IMR-90 (cell line): Measurements from ENCODE around the gene GREB1L. TPM values are rescaled to one million over a fixed set of nuclear protein-coding genes. Genes with fewer than 3 reads are reported as not detected.

Experiments used
- ATAC-seq: fragments of 200-7000 bp; cut with Tn5 transposase; 2 replicates; pipeline ENCODE4 v1.9.1; 2020; ENCODE audit warnings: low read depth, mild to moderate bottlenecking, moderate library complexity
- BruUV-seq: library from RNA; stranded (reverse); fragments of 400-500 nt; replicated peaks from 2 replicates; lab custom pipeline; 2021; lab: Mats Ljungman, UMichigan
- CTCF ChIA-PET: fragments of 300-600 bp; formaldehyde crosslinking; extraction: SDS; loops from one replicate; lab custom pipeline; 2021; ENCODE audit warnings: antibody characterized with exemption; lab: Yijun Ruan, JAX
- POLR2A ChIA-PET: fragments of 300-600 bp; sonication (Branson Sonifier 250); formaldehyde crosslinking; loops from one replicate; lab custom pipeline; 2022; ENCODE audit warnings: antibody characterized with exemption; ENCODE audit not compliant: unreplicated experiment; lab: Charles Lee
- DNase-seq: peaks from one replicate; pipeline ENCODE4 v3.0.0; 2013
- H2AFZ ChIP-seq: replicated peaks from 2 replicates; pipeline ENCODE3; 2013; ENCODE audit warnings: low read length, mild to moderate bottlenecking; ENCODE audit not compliant: poor library complexity
- H2AK5ac ChIP-seq: 2 replicates; pipeline ENCODE4 v1.6.1; 2013; ENCODE audit warnings: low read depth, low read length, inconsistent platforms
- H2AK9ac ChIP-seq: replicated peaks from 2 replicates; pipeline ENCODE3; 2013; ENCODE audit warnings: mild to moderate bottlenecking, low read depth, low read length, moderate library complexity; ENCODE audit not compliant: poor library complexity
- H2BK120ac ChIP-seq: 2 replicates; pipeline ENCODE4 v1.6.1; 2013; ENCODE audit warnings: low read depth, low read length, inconsistent platforms
- H2BK15ac ChIP-seq: 3 replicates; pipeline ENCODE4 v1.6.1; 2013; ENCODE audit warnings: low read depth, low read length, inconsistent platforms
- H2BK20ac ChIP-seq: 2 replicates; pipeline ENCODE4 v1.6.1; 2013; ENCODE audit warnings: low read depth, mild to moderate bottlenecking, inconsistent platforms, low read length, moderate library complexity
- H2BK5ac ChIP-seq: 2 replicates; pipeline ENCODE4 v1.6.1; 2013; ENCODE audit warnings: mild to moderate bottlenecking, low read depth, low read length, inconsistent platforms; ENCODE audit not compliant: poor library complexity, severe bottlenecking
- H3K14ac ChIP-seq: replicated peaks from 2 replicates; pipeline ENCODE4 v1.6.1; 2013; ENCODE audit warnings: low read depth, low read length, inconsistent platforms
- H3K18ac ChIP-seq: 2 replicates; pipeline ENCODE4 v1.6.1; 2013; ENCODE audit warnings: low read depth, low read length, control low read depth
- H3K23ac ChIP-seq: 2 replicates; pipeline ENCODE4 v1.6.1; 2013; ENCODE audit warnings: low read depth, low read length, inconsistent platforms
- H3K27ac ChIP-seq: 2 replicates; pipeline ENCODE4 v1.5.1; 2013; ENCODE audit warnings: mild to moderate bottlenecking, control low read depth, low read length; ENCODE audit not compliant: insufficient read depth
- H3K27me3 ChIP-seq: 2 replicates; pipeline ENCODE4 v1.6.1; 2013; ENCODE audit warnings: low read length; ENCODE audit not compliant: control insufficient read depth, insufficient read depth
- H3K36me3 ChIP-seq: 2 replicates; pipeline ENCODE4 v1.6.1; 2013; ENCODE audit warnings: low read length, mixed read lengths; ENCODE audit not compliant: control insufficient read depth, insufficient read depth
- H3K4ac ChIP-seq: 2 replicates; pipeline ENCODE4 v1.6.1; 2013; ENCODE audit warnings: low read depth, low read length, inconsistent platforms
- H3K4me1 ChIP-seq: 2 replicates; pipeline ENCODE4 v1.6.1; 2013; ENCODE audit warnings: low read length, mixed read lengths; ENCODE audit not compliant: control insufficient read depth, insufficient read depth
- H3K4me2 ChIP-seq: 2 replicates; pipeline ENCODE4 v1.6.1; 2013; ENCODE audit warnings: low read depth, mild to moderate bottlenecking, control low read depth, low read length, moderate library complexity
- H3K4me3 ChIP-seq: 2 replicates; pipeline ENCODE4 v1.5.1; 2013; ENCODE audit warnings: low read depth, mild to moderate bottlenecking, control low read depth, low read length, moderate library complexity; ENCODE audit not compliant: insufficient read depth
- H3K56ac ChIP-seq: 2 replicates; pipeline ENCODE4 v1.6.1; 2013; ENCODE audit warnings: low read length, inconsistent platforms; ENCODE audit not compliant: insufficient read depth; ENCODE audit errors: extremely low read depth
- H3K79me1 ChIP-seq, 2 experiments: 2 replicates each; pipeline ENCODE4 v1.6.1; 2013; ENCODE audit warnings: low read length in 2 of 2, inconsistent platforms in 1 of 2, low read depth in 1 of 2
- H3K9ac ChIP-seq: 2 replicates; pipeline ENCODE4 v1.6.1; 2013; ENCODE audit warnings: low read depth, low read length, control low read depth
- H3K9me1 ChIP-seq: 2 replicates; pipeline ENCODE4 v1.6.1; 2013; ENCODE audit warnings: low read length, inconsistent platforms; ENCODE audit not compliant: insufficient read depth
- H3K9me3 ChIP-seq: 2 replicates; pipeline ENCODE4 v1.6.1; 2013; ENCODE audit warnings: low read length; ENCODE audit not compliant: control insufficient read depth, insufficient read depth
- H4K20me1 ChIP-seq: 2 replicates; pipeline ENCODE4 v1.6.1; 2013; ENCODE audit warnings: low read length, inconsistent platforms; ENCODE audit not compliant: insufficient read depth
- H4K5ac ChIP-seq: 2 replicates; pipeline ENCODE4 v1.6.1; 2013; ENCODE audit warnings: mild to moderate bottlenecking, low read depth, low read length, control low read depth
- H4K8ac ChIP-seq, 2 experiments: 2 replicates each; pipeline ENCODE4 v1.6.1; 2013; ENCODE audit warnings: low read depth in 2 of 2, low read length in 2 of 2, control low read depth in 1 of 2, inconsistent platforms in 1 of 2
- H4K91ac ChIP-seq: 2 replicates; pipeline ENCODE4 v1.6.1; 2013; ENCODE audit warnings: low read depth, low read length, inconsistent platforms; ENCODE audit not compliant: insufficient read depth
- CEBPB ChIP-seq: IDR thresholded peaks from 2 replicates; pipeline ENCODE4 v1.6.1; 2012; ENCODE audit warnings: low read depth, low read length, improper control_type of control experiment
- CHD1 ChIP-seq: IDR thresholded peaks from 2 replicates; pipeline ENCODE4 v1.6.1; 2012; ENCODE audit warnings: low read depth, low read length, improper control_type of control experiment
- MAZ ChIP-seq: IDR thresholded peaks from 2 replicates; pipeline ENCODE4 v1.6.1; 2012; ENCODE audit warnings: low read depth, mild to moderate bottlenecking, low read length, improper control_type of control experiment, moderate library complexity, borderline replicate concordance
- NFE2L2 ChIP-seq: fragments of 150-350 bp; IDR thresholded peaks from 2 replicates; pipeline ENCODE4 v1.6.1; 2016; ENCODE audit warnings: low read depth, mild to moderate bottlenecking, low read length
- POLR2A ChIP-seq: IDR thresholded peaks from 2 replicates; pipeline ENCODE4 v1.6.1; 2012; ENCODE audit warnings: mild to moderate bottlenecking, low read depth, low read length
- RAD21 ChIP-seq: IDR thresholded peaks from 2 replicates; pipeline ENCODE4 v1.6.1; 2012; ENCODE audit warnings: low read length, improper control_type of control experiment
- SMC3 ChIP-seq: fragments of 150-350 bp; IDR thresholded peaks from 2 replicates; pipeline ENCODE4 v1.6.1; 2016; ENCODE audit warnings: low read depth, mild to moderate bottlenecking, antibody characterized with exemption, low read length, moderate library complexity
- WGBS, 2 experiments: methylation state at CpG; one replicate each; pipeline versions ENCODE4 v1.1.5 to v1.1.7; 2013; ENCODE audit warnings: missing lambda C conversion rate in 2 of 2; ENCODE audit not compliant: insufficient read length in 1 of 2; ENCODE audit errors: extremely low coverage in 2 of 2; 5-methylcytosine and 5-hydroxymethylcytosine counted together
- dilution Hi-C: fragments of 300-500 bp; cut with HindIII; formaldehyde crosslinking; loops from one replicate; pipeline ENCODE4 v1.14.3; 2018; ENCODE audit warnings: low sequenced_read_pairs; ENCODE audit not compliant: unreplicated experiment
- in situ Hi-C: fragments of 300-500 bp; cut with MboI; formaldehyde crosslinking; loops from 3 replicates; pipeline ENCODE4 v1.14.3; 2019; ENCODE audit warnings: low sequenced_read_pairs, inconsistent platforms, mixed read lengths
- intact Hi-C: fragments of 100-400 bp; cut with micrococcal nuclease; formaldehyde crosslinking; loops from 2 replicates; pipeline ENCODE4 v1.10.0; 2022
- polyA plus RNA-seq, 3 experiments: library from polyadenylated mRNA; depleted of rRNA; stranded (reverse); fragments of >200 nt; gene quantifications; 2 replicates each; pipeline ENCODE4 v1.2.3, GENCODE V29; 2012; ENCODE audit warnings: low replicate concordance in 1 of 3
- total RNA-seq: library from RNA; depleted of rRNA; stranded (reverse); fragments of >200 nt; gene quantifications from 2 replicates; pipeline ENCODE4 v1.2.3, GENCODE V29; 2012

The GREB1L gene
- total and polyA plus RNA-seq, 2 of the 4 experiments (the other 2 are of a cell fraction) = under 0.01 to 0.02 TPM

DNA sequence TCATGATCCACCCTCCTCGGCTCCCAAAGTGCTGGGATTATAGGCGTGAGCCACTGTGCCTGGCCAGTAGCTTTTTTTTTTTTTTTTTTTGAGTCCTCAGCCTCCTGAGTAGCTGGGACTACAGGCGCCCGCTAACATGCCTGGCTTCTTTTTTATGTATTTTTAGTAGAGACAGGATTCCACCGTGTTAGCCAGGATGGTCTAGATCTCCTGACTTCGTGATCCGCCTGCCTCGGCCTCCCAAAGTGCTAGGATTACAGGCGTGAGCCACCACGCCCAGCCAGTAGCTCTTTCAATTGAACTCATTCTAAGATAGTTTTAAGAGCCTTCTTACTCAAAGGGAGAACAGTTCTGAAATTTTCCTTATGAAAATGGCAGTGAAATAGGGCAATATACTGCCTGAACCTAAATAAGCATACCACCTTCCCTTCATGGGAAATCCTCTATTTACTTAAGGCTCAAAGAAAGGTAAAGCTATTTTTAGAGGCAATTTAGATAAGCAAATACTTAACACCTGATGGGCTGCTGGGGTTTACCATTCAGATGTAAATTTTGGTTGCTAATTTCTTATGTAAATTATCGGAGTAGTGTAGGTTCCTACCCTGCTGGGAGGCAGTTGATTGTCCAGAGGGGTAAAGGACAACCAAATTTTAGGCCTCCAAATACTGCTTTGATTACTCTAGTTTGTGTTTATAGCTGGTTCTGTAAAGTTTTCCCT, 144.7 kb downstream of the GREB1L start:
- in situ Hi-C loops = no loop called here
- no peak overlapping the region for H3K9ac ChIP-seq
- ChIA-PET POLR2A (no interaction called here), CTCF (interaction anchor here (0.6 kb wide), 1 partner anchor 35 kb away, joined by 3 read pairs; no protein-coding TSS in a partner anchor)
- H3K9me3 ChIP-seq = no peaks in the 10 kb centered on the region
- ATAC-seq (no peak), DNase-seq (no peak)
- WGBS, 2 experiments = no CpG with 5 or more reads among the region's 11 CpGs
- no peak overlapping the region for H2BK15ac ChIP-seq
- no peaks in the 10 kb centered on the region for H3K9me1 ChIP-seq
- H3K4me2 ChIP-seq = no peak overlapping the region
- H3K14ac ChIP-seq = no peak overlapping the region
- no peak overlapping the region for H2AFZ ChIP-seq
- intact Hi-C loops = loop anchor here (10.0 kb wide), 1 partner anchor 112 kb away; no protein-coding TSS in a partner anchor
- no peak overlapping the region for H2BK5ac ChIP-seq
- no peak for TF ChIP-seq CEBPB
- no peak for TF ChIP-seq MAZ
- no peak for TF ChIP-seq CHD1
- TF ChIP-seq NFE2L2 = no peak
- no peak for TF ChIP-seq SMC3
- TF ChIP-seq POLR2A = no peak
- no peak for TF ChIP-seq RAD21
- no peak overlapping the region for H2AK5ac ChIP-seq
- no TSS peak for BruUV-seq
- H3K27me3 ChIP-seq = peaks cover 2% of the 10 kb centered on the region; the same call in 1 of the 2 replicates
- no peak overlapping the region for H3K27ac ChIP-seq
- H3K23ac ChIP-seq = no peak overlapping the region
- H3K56ac ChIP-seq = no peak overlapping the region
- no peak overlapping the region for H3K4ac ChIP-seq
- H3K4me1 ChIP-seq = no peaks in the 10 kb centered on the region
- H4K5ac ChIP-seq = no peak overlapping the region
- no peak overlapping the region for H2BK120ac ChIP-seq
- H3K18ac ChIP-seq = no peak overlapping the region
- H3K79me1 ChIP-seq = no peaks in the 10 kb centered on the region
- no peak overlapping the region for H3K4me3 ChIP-seq
- no peak overlapping the region for H2AK9ac ChIP-seq
- no peak overlapping the region for H2BK20ac ChIP-seq
- no peaks in the 10 kb centered on the region for H3K36me3 ChIP-seq
- dilution Hi-C loops = no loop called here
- no peaks in the 10 kb centered on the region for H4K20me1 ChIP-seq
- H4K91ac ChIP-seq = no peak overlapping the region
- no peak overlapping the region for H4K8ac ChIP-seq
